HG03095 (cell line): ENCODE measurements around the gene TEX54.
"Not testable (repeated sequence)": the region's sequence is repeated elsewhere in the genome, so short reads cannot be mapped to it uniquely, and the experiment has no call there.

Experiments used
- ATAC-seq: cut with Tn5 transposase; IDR thresholded peaks from one replicate; pipeline ENCODE4 v1.9.1; 2021; ENCODE audit warnings: moderate library complexity; ENCODE audit not compliant: unreplicated experiment

TEX54 gene

DNA sequence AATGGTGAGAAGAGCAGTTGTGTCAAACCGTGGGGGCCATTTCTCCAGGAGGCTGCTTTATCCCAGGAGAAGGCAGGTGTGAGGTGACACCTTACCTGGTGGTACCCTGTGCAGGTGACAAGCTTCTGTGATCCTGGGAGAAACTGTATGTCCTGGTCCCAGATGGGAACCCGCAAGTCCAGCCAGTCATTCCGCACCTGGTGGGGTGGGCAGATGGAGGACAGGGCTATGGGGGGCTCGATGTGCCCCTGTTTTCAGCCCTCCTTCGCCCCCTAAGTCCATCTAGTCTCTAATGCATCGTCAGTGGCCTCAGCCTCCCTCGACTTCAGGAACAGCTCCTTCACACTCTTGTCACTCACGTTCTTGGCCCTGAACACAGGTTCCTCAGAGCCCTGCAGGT lies 2.7 kb upstream of the TEX54 start:
- ATAC-seq = no peak

DNA sequence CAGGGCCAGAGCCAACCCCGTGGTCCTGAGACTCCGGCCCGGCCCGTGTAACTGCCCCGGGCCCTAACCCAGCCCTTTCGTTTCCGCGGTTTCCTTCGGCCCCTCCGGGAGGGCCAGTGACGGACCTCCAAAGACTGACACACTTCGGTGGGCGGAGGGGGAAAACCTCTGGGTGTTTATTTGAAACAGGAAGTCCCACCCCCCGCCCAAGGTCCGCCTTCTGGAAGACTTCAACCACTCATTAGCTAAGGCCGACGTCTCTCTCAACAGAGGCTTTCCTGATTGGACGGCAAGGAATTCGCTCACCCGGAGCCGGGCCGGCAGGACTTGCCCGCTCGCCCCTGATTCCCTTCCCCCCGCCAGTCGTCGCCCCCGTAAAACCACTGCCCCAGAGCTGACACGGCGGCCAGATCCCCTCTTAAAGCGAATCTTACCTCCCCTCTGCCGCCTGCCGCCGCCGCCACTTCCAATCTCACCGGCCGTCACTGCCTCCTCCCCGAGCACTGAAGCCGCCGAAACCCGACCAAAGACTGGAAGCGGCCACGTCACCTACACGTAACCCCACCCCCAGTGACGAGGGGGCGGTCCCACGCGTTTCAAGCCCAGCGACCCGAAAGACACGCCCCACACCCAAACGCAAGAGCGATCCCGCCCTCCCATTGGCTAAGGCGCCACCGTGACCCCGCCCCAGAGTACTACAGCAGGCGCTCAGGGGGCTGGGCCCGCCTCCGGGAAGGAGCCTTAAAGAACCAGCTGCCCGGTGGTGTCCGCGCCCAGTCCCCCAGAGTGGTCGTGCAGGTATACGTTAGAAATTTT lies 913 bp downstream of the TEX54 start, which contains the start of gene STX5:
Gene STX5, minus strand, starts transcription at position 532 of the 816 bp plus-strand sequence. CDS start 808 bp downstream, outside the sequence.
- ATAC-seq = peak; percentile 78

DNA sequence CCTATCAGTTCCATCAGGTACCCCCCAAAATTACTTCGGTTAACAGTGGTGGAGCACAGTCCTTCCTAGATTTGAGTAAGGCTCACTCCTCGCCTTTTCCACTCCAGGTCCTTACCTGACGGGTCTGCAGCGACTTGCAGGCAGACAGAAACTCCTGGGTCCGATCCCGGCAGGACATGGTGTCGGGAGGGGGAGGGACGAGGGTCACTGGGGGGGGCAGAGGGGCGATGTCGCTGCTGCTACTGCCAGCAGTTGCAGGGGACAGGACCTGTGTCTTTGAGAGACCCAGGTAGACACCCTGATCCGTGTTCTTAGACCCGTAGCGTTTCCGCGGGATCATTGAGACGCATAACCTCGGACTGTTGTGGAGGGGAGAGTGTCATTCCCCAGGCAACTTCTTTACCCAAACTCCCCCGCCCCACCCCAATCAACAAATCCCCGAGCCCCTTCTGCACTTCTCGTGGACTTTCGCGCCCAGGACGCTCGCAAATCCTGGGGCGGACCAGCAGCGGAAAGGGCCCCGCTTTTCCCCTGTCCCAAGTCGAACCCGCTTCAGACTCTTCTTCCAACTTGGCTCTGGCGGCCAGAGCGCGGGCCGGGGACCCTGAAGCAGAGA lies 1.6 kb downstream of the TEX54 start:
- ATAC-seq = peak; percentile 3

DNA sequence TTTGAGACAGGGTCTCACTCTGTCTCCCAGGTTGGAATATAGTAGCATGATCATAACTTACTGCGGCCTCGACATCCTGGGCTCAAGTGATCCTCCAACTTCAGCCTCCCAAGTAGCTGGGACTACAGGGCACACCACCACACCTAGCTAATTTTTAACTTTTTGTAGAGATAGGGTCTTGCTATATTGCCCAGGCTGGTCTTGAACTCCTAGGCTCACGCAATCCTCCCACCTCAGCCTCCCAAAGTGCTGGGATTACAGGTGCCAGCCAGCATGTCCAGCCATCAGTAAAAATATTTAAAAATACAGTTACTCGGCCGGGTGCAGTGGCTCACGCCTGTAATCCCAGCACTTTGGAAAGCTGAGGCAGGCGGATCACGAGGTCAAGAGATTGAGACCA lies 4.5 kb downstream of the TEX54 start:
- ATAC-seq = not testable (repeated sequence)

DNA sequence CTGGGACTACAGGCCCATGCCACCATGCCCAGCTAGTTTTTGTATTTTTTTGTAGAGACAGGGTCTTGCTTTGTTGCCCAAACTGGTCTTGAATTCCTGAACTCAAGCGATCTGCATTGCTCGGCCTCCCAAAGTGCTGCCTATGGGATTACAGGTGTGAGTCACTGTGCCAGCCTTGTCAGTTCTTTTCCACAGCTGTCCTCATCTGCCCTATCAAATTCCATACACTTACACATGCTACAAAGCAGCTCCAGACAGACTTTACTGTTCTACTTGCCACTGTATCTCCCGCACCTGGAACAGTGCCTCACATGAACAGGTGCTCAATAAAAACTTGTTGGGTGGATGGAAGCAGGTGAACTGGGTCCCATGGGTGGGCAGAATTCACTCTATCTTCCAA lies 9.0 kb downstream of the TEX54 start:
- ATAC-seq = no peak

DNA sequence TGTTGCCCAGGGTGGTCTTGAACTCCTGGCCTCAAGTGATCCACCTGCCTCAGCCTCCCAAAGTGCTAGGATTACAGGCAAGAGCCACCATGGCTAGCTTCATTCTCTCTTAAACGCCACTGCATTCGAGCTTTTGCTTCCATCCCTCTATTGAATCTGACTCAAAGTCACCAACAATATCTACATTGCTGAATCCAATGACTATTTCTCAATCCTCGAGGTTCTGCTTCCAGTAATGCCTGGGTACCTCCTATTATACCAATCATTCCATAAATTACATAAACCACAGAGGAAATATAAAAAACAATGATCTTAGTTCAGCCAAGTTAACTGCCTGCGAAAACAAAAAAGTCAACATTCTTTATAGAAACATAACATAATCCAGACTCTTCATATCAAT lies 15.5 kb downstream of the TEX54 start:
- no peak for ATAC-seq

DNA sequence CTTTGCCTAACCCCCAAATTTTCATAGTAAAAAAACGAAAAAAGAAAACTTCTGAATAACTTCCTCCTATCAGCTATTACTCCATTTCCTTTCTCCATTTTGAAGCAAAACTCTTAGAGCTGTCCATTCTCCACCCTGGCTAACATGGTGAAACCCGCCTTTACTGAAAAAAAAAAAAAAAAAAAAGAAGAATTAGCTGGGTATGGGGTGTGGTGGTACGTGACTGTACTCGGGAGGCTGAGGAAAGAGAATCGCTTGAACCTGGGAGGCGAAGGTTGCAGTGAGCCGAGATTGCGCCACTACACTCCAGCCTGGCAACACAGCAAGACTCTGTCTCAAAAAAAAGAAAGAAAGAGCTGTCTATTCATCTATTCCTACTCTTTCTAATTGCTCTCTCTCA lies 16.1 kb downstream of the TEX54 start:
- no peak for ATAC-seq

DNA sequence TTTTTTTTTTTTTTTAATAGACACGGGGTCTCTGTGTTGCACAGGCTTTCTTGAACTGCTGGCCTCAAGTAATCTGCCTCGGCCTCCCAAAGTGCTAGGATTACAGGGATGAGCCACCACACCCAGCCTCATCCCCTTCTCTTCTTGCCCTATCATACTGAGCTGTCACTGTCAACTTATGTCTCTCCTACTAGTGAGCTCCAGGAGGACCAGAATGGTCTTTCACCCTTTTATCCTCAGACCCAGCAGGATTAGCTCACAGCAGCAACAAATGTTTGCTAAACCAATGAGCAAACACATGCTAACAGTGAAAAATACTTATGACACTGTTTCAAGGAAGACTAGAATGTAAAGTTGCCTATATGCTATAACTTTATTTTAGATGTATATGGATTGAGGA lies 21.0 kb downstream of the TEX54 start:
- ATAC-seq = no peak

DNA sequence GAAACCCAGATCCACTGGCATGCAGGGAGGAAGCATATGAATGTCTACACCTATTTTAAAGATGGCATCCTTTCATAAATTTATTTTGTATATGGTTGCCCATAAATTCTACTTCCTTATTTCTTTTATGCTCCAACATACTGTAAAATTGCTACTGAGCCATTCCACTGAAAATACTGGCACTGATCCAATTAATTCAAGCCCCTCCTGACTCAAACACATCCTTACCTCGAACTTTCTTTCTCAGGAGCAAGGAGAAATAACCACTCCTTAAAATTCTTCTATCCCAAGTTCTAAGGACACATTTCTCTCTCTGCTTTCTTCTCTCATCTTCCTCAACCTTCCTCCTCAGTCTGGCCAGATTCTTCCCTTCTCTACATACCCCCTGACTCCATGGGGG lies 21.9 kb downstream of the TEX54 start:
- no peak for ATAC-seq

DNA sequence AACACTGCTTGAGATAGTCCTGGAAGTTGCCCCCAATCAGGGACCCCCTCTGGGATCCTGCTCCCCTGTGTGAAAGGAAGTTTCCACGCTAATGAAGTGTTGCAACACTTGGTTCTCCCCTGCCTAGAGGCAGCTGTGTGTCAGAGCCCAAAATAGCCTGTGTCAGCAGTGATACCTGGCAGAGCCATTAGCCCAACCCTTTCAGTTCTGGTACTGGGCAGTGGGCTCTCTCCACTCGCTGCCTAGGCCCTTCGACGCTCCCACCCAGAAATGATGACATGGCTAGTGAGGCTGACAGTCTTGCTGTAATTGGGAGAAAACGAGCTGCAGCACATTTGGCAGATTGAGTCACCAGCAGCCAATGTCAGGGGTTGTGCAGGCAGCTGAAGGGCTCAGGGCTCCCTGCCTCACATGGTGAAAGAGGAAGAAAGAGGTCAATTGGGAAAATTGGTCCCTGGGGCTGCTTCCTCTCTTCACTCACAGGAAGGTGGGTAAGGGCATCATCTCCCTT lies 26.0 kb downstream of the TEX54 start:
- no peak for ATAC-seq

DNA sequence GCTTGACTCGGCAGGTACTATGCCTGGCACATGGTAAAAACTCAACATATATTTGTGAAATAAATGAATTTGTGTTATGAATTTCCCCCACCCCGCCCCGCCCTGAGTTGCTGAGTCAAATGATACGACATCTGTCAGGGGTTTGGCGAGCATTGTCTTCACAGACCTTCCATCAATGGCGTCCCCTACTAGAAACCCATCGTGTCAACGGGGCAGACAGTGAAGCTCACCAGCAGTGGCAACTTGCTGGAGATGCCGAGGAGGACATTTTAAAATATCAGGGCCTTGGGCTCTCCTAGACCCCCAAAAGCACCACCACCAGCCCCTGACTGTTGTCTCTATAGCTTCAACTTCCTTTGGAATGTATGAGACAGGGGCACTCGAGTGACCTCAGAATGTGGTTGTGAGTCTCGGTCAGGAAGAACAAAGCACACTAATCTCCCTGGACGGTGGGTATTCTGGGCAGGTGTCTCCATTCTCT lies 26.6 kb downstream of the TEX54 start:
- no peak for ATAC-seq

DNA sequence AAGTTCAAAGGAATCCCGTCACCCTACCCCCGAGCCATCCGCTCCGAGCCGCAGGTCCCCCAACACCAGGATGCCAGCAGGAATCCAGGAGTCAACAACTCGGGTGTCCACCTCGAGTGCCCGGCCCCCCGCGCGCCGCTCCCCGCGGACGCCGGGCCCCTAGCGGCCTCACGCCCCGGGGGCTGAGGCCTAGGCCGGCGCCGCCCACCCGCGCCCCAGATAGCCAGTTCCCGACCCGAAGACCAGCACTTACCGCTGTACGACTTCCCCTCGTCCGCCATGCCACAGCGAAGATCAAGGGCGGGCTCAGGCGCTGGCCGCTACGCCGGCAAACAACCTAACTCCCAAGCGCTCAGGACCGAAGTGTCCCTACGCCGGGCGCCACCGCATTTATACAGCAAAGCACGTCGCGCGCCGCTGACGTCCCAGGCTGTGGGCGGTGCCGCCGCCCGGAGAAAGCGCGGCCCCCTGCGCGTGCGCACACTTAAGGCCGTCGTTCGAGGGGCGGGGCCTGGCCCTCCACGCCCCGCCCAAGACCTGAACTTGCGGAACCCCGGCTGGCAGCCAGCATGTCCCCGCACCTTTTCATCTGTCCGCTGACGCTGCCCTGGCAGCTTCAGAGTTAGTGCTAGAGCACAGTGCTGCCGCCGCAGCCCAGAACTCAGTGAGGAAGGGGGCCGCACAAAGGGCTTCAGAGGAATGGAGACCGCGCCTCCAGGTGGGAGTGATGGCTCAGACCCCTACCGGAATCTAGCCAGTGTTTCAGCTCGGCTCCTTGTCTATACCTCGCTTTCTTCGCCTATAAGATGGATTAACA lies 27.4 kb downstream of the TEX54 start, which contains the start of gene NXF1:
Gene NXF1, minus strand, starts transcription at position 365 of the 817 bp plus-strand sequence. Its CDS starts 84 bp downstream, at position 281.
- peak; percentile 68 for ATAC-seq

DNA sequence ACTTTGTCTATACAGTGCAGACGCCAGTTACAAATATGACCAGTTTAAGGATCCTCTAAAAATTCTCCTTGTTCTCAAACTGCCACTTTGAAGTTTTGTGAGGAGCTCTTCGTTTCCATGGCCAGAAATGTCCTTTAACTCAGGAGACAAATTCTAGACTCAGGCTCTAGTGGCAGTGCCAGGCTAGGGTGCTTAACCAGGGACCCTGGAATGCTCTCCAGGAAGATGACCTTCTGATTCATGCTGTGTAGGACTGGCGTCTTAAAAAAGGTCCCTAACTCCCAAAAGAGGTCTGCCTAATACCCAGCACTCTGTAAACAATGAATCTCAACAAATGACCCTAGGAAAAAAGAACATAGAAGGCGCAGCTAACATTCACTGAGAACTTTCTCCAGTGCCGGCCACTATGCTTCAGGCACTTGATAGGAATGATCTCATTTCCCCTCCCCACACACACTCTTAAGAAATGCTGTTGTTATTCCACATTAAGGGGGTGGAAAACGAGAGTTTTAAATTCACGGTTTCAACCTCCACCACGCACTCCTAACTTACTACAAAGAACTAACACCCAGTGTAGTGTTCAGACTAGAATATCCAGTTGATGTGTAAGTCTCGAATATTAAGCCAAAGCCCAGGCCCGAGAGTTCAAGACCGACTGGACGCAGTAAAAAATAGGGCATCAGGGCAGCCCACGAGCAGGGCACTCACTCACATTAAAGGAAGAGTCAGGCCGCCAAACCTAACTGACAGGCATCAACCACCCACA lies 28.1 kb downstream of the TEX54 start:
- no peak for ATAC-seq

DNA sequence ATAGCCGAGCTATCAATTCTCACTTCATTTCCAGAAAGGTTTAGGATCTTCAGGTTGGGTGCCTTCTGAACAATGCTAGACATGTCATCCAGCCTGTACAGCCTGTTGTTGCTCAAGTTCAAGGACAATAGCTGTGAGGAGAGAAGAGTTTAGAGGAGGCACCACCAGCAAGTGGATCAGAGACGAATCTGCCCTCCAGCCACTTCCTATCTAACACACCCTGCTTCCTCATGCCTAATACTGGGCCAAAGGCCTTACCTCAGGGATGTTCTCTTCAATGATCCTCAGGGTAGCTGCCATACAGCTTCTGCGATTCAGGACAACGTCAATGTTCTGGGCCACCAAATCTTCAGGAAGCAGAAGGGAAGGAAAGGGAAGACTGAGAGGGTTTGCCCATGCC lies 31.6 kb downstream of the TEX54 start:
- no peak for ATAC-seq

DNA sequence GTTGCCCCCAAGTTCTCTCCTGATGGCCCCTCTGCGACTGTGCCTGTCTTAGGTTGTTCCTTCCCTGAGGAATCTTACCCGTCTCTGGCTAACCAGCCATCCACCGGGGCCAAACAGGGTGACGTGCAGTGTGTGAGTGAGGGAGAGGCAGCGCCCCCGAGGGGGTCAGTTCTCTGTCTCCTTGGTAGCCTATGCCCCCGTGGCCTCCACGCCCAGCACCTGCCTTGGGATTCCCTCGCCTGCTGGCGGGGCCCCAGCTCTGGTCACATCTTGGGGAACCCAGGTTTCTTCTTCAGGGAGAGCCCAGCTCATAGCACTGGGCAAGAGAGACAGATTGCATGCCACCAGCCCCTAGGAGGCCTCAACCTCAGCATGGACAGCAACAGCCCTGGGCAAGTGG lies 33.2 kb downstream of the TEX54 start:
- ATAC-seq = no peak

DNA sequence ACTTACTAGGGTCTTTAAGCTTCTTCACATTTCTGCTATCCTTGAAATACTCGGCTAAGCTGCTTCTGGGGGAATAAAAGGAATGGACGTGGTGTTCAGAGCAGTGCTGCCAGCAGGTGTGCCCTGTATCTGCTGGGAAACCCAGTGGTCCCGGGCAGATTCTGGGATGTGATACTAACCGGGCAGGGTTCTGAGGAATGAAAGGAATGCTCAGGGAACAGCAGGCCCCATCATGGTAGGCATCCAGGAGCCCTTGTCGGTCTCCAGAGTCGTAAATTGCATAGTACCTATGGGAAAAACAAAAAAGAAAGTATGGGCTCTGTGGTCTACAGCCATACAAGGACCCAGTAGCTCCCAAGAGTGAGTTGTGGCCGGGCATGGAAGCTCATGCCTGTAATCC lies 36.4 kb downstream of the TEX54 start:
- ATAC-seq = no peak

DNA sequence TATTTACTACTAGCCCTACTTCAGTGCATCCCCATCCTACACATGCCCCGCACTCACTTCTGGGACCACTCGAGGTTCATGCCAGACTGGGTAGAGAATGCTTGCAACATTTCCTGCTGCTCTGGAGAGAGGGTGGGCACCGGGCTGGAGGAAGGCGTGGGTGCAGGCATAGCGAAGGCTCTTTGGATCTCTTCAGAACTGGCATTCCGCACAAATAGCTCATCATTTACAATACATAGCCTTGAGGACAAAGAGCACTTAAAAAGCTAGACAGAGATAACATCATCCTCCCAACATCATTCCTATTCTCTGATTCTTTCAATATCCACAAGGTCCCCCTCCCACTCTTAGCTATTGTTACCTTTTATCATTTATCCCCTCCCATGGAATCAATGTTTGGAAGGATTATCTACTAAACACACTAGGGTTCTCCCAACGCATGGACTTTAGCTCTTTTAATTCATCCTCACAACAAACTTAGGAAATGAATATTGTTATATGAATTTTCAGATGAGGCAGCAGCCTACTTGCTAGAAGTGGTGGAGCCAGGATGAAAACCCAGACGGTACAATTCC lies 38.4 kb downstream of the TEX54 start:
- no peak for ATAC-seq

DNA sequence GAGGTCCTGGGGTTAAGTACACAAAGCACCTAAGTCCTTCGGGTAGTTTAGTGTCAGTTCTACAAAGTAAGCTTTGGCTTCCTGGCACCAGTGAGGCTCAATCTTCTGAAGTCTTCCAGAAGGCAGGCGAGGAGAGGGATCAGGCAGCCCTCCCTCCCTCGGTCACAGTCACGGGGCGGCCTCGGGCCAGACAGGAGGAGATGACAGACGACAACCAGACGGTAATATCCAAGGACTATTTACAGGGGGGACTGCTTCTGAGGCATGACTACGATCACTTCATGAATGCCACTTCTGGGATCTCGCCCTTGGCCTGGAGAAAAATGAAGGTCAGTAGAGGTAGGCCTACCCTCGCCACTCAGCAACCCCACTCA lies 40.5 kb downstream of the TEX54 start:
- no peak for ATAC-seq

DNA sequence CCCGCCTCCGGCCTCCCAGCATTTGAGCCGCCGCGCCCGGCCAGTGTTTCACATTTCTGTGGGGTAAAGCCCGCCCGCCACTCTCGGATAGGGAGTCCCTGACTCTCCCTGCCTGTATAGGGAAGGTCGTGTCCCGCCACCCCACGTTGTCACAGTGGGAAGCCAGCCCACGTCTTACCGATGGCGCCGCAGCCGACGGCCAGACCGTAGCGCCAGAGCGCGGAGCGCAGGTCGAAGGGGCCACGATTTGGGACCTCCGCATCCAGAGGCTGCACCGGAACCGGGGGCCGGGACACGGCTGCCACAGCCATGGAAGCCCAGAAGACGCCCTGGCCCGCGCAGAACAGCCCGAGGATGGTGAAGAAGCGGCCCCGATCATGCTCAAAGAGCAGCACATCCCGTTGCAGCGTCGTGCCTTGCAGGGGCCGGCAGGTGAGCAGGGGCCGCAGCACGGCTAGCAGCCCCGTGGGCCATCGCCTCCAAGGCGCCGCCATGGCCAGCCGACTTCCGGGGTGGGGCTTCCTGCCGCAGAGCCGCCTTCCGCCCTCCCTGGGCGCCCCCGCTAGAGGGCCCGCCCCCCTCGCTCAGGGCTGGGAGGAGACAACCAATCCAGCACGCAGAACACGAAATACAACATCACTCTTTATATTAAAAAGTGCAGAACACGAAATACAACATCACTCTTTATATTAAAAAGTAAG lies 41.0 kb downstream of the TEX54 start, which contains the start of gene TMEM223:
Gene TMEM223, minus strand, starts transcription at position 506 of the 701 bp plus-strand sequence. Its CDS starts 12 bp downstream, at position 494.
- peak; percentile 71 for ATAC-seq
